Measurements from ENCODE around the gene FCHO2.

- TF ChIP-seq RAD21 (IDR thresholded peaks at IDR 0.05; ENCODE audit: low read depth): no peak
- TF ChIP-seq CREB1 (IDR thresholded peaks at IDR 0.05; ENCODE audit: low read depth): no peak
These were observed 76.8 kb downstream of the FCHO2 start for GRCh38 chr5:73032635-73033034.

Data from Ishikawa (cell line).